ENCODE measurements around the gene ATXN7. TPM values are rescaled to one million over a fixed set of nuclear protein-coding genes. Genes with fewer than 3 reads are reported as not detected.

The ATXN7 gene
- total and polyA plus RNA-seq, 2 of the 4 experiments (the other 2 are of a cell fraction) = 8.6 to 13.6 TPM

DNA sequence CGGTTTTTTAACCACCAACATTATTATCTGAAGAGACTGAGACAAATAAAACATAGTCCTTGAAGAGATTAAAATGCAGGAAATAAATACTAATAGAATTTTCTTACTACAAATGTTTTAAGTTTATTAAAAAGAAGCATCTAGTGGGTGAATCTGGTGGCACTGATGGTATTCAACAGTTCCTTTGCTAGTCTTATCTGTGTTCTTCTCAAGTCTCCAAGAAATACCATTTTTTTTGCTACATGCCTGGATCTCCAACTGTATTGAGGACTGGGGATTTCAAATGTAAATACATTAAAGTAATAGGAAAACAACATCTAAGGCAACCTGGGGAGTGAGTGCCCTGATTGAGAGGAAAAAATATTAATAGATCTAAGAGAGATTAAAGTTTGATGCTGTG, 22.0 kb upstream of the ATXN7 start:
- Histone ChIP-seq H4K5ac (ENCODE audit: low read depth, low read length) (no peak overlapping the region), H3K79me1 (ENCODE audit: low read depth in 1 of 2, low read length in 2 of 2) (peaks cover 30 to 36% of the 10 kb centered on the region in 2 experiments), H3K9me3 (ENCODE audit: control insufficient read depth, insufficient read depth, low read length) (no peaks in the 10 kb centered on the region), H3K4me1 (ENCODE audit: control insufficient read depth, insufficient read depth, low read length) (no peaks in the 10 kb centered on the region), H2AFZ (replicated peaks; ENCODE audit: low read length, poor library complexity) (no peak overlapping the region), H4K20me1 (ENCODE audit: insufficient read depth, low read length) (peaks cover 5% of the 10 kb centered on the region; the same call in 1 of the 2 replicates), H4K8ac (ENCODE audit: low read depth in 2 of 2, low read length in 2 of 2) (no peak overlapping the region), H3K14ac (replicated peaks; ENCODE audit: low read depth, low read length) (no peak overlapping the region), H3K18ac (ENCODE audit: low read depth, low read length) (no peak overlapping the region), H2BK120ac (ENCODE audit: low read depth, low read length) (no peak overlapping the region), H3K4me2 (ENCODE audit: low read depth, low read length) (no peak overlapping the region), H3K9ac (ENCODE audit: low read depth, low read length) (no peak overlapping the region), H3K56ac (ENCODE audit: extremely low read depth, insufficient read depth, low read length) (no peak overlapping the region), H3K4ac (ENCODE audit: low read depth, low read length) (no peak overlapping the region), H2BK15ac (ENCODE audit: low read depth, low read length) (no peak overlapping the region), H4K91ac (ENCODE audit: insufficient read depth, low read depth, low read length) (no peak overlapping the region), H3K9me1 (ENCODE audit: insufficient read depth, low read length) (peaks cover 8% of the 10 kb centered on the region; the same call in 1 of the 2 replicates), H3K23ac (ENCODE audit: low read depth, low read length) (no peak overlapping the region), H2BK20ac (ENCODE audit: low read depth, low read length) (no peak overlapping the region), H3K36me3 (ENCODE audit: control insufficient read depth, insufficient read depth, low read length) (peaks cover 3% of the 10 kb centered on the region; the same call in 1 of the 2 replicates), H3K27ac (ENCODE audit: insufficient read depth, low read length) (no peak overlapping the region), H2AK9ac (replicated peaks; ENCODE audit: low read depth, low read length, poor library complexity) (no peak overlapping the region), H3K27me3 (ENCODE audit: control insufficient read depth, insufficient read depth, low read length) (no peaks in the 10 kb centered on the region), H2AK5ac (ENCODE audit: low read depth, low read length) (no peak overlapping the region), H3K4me3 (ENCODE audit: insufficient read depth, low read depth, low read length) (no peak overlapping the region), H2BK5ac (ENCODE audit: low read depth, low read length, poor library complexity, severe bottlenecking) (no peak overlapping the region)
- intact Hi-C loops (cut with micrococcal nuclease) = no loop called here
- ChIA-PET POLR2A (ENCODE audit: unreplicated experiment) (no interaction called here), CTCF (no interaction called here)
- dilution Hi-C loops (cut with HindIII; ENCODE audit: low sequenced_read_pairs, unreplicated experiment) = no loop called here
- BruUV-seq (replicated peaks) = no TSS peak
- in situ Hi-C loops (cut with MboI; ENCODE audit: low sequenced_read_pairs) = no loop called here
- TF ChIP-seq MXI1 (IDR thresholded peaks at IDR 0.05; ENCODE audit: borderline replicate concordance, low read depth, low read length) (no peak), RFX5 (IDR thresholded peaks at IDR 0.05; ENCODE audit: low read depth, low read length) (no peak), CEBPB (IDR thresholded peaks at IDR 0.05; ENCODE audit: low read depth, low read length) (no peak), POLR2A (IDR thresholded peaks at IDR 0.05; ENCODE audit: low read depth, low read length) (no peak), RCOR1 (IDR thresholded peaks at IDR 0.05; ENCODE audit: insufficient replicate concordance, low read length) (no peak)
- no CpG with 5 or more reads among the region's 1 CpG for WGBS, 2 experiments (ENCODE audit: extremely low coverage in 2 of 2, insufficient read length in 1 of 2)
- no peak for ATAC-seq (ENCODE audit: low read depth)
- no peak for DNase-seq
